ENCODE data around the gene NCOA7. TPM values are rescaled to one million over a fixed set of nuclear protein-coding genes. Genes with fewer than 3 reads are reported as not detected.

The NCOA7 gene
- total RNA-seq, 2 donors from 2014 or later, result 11.4 to 15.2 TPM

DNA sequence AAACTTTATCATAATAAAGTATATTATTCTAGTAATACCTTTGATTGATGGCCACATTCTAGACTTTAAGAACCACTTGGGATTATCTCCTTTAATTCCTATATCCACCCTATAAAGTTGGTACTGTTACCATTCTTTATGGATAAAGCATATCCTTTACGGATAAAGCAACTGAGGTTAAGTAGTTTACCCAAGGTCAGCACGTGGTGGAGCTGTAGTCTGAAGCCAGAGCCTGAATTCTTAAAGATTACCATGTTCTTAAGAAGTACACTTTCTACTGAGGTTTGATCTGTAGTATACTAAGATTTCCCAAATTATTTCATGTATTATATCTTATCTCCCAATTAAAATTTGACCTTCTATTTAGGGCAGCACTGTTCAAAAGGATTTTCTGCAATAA is 3.0 kb upstream of the NCOA7 start:
- H3K27ac ChIP-seq (ENCODE audit: low read depth, low read length), result no peak overlapping the region
- H3K4me3 ChIP-seq (ENCODE audit: low read length), result no peak overlapping the region
- H3K36me3 Mint-ChIP-seq (ENCODE audit: low read depth), result no peaks in the 10 kb centered on the region
- H3K9me3 ChIP-seq (ENCODE audit: control insufficient read depth, low read length), result no peaks in the 10 kb centered on the region
- peaks cover 7% of the 10 kb centered on the region for H3K4me1 ChIP-seq (ENCODE audit: control insufficient read depth, insufficient read depth, low read length)
- H3K27me3 Mint-ChIP-seq (ENCODE audit: insufficient read depth), result peaks cover 8% of the 10 kb centered on the region
- H3K4me3 Mint-ChIP-seq, result no peak overlapping the region
- H3K9ac ChIP-seq (ENCODE audit: extremely low read depth, low read length, poor library complexity, severe bottlenecking), result no peak overlapping the region
- 40 to 54% methylated on average over 1 to 2 of the region's 2 CpGs for WGBS, 2 experiments (ENCODE audit: insufficient coverage in 1 of 2, insufficient read length in 1 of 2)
- TF ChIP-seq CTCF (conservative IDR thresholded peaks at IDR 0.05), result peak; percentile 53
- no peak for DNase-seq
- H3K4me1 Mint-ChIP-seq, result peaks cover 11% of the 10 kb centered on the region
- no peaks in the 10 kb centered on the region for H3K9me3 Mint-ChIP-seq
- no peaks in the 10 kb centered on the region for H3K36me3 ChIP-seq (ENCODE audit: control insufficient read depth, insufficient read depth, low read length)
- H3K27ac Mint-ChIP-seq, result no peak overlapping the region
- H3K27me3 ChIP-seq (ENCODE audit: control insufficient read depth, insufficient read depth, low read length, poor library complexity, severe bottlenecking), result no peaks in the 10 kb centered on the region

DNA sequence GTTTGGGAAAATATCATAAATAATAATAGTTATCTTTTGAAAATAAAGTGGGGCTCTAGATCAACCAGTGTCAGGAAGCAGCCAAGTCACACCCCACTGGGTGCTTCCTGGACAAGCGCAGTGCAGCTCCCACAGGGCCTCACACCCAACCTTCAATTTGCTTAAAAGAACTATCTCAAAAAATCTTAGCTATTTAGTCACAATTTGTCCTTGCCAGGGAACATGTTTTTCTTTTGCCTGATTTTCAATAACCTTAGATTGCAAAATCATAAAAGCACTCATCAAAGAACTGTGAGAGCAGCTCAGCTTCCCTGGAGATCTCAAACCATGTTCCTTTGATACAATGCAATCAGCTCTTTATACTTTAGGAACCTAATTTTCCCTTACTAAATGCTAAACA is 1.6 kb upstream of the NCOA7 start:
- no peak overlapping the region for H3K27ac ChIP-seq (ENCODE audit: low read depth, low read length)
- no peak overlapping the region for H3K9ac ChIP-seq (ENCODE audit: extremely low read depth, low read length, poor library complexity, severe bottlenecking)
- Mint-ChIP-seq H3K9me3 (no peaks in the 10 kb centered on the region), H3K27me3 (ENCODE audit: insufficient read depth) (peaks cover 8% of the 10 kb centered on the region), H3K27ac (no peak overlapping the region), H3K4me3 (peak overlapping the region; percentile 70), H3K4me1 (peaks cover 13% of the 10 kb centered on the region), H3K36me3 (ENCODE audit: low read depth) (no peaks in the 10 kb centered on the region)
- WGBS, 2 experiments (ENCODE audit: insufficient coverage in 1 of 2, insufficient read length in 1 of 2), result 90% methylated on average over 1 of the region's 1 CpG; no CpG with 5 or more reads in 1 of the 2 experiments
- no peak for TF ChIP-seq CTCF (conservative IDR thresholded peaks at IDR 0.05)
- DNase-seq, result no peak
- no peaks in the 10 kb centered on the region for H3K36me3 ChIP-seq (ENCODE audit: control insufficient read depth, insufficient read depth, low read length)
- H3K9me3 ChIP-seq (ENCODE audit: control insufficient read depth, low read length), result no peaks in the 10 kb centered on the region
- no peaks in the 10 kb centered on the region for H3K27me3 ChIP-seq (ENCODE audit: control insufficient read depth, insufficient read depth, low read length, poor library complexity, severe bottlenecking)
- peak overlapping the region; percentile 90 for H3K4me3 ChIP-seq (ENCODE audit: low read length)
- H3K4me1 ChIP-seq (ENCODE audit: control insufficient read depth, insufficient read depth, low read length), result peaks cover 7% of the 10 kb centered on the region

DNA sequence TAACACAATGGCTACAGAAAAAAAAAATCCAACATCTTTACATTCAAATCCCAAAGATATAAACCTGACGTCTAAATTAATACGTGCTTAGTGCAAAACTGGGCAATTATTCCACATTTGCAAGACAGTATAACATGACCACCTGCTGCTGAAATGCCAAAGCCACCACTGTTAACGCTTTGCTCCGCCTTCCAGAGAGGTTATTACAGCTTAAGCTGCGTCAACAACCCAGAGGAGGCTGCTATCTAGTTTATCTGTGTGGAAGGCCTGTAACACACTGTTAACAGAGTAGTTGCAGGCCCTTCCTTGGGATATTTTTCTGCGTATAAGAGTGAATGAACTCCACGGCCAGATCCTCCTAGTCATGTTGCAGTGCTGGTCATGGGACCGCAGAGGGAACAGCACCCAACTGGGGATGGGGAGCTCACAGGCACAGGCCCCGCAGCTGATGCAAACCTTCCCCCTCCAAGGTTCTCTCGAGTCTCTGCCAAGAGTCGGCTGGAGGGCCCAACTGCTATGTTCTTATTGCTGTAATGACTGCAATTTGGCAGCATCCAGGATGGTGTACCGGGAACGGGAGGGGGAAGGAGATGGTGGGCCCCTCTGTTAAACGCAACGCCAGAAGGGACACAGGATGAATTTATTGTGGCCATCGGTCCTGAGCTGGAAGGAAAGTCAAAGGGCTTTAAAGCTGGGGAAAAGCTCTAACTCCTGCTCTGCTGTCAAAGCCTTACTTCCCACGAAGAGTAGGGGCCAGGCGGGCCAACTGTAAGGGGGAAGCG is 993 bp upstream of the NCOA7 start:
- peaks cover 13% of the 10 kb centered on the region for H3K4me1 Mint-ChIP-seq
- Histone ChIP-seq H3K4me1 (ENCODE audit: control insufficient read depth, insufficient read depth, low read length) (peaks cover 7% of the 10 kb centered on the region), H3K9ac (ENCODE audit: extremely low read depth, low read length, poor library complexity, severe bottlenecking) (peak overlapping the region; percentile 12), H3K36me3 (ENCODE audit: control insufficient read depth, insufficient read depth, low read length) (no peaks in the 10 kb centered on the region), H3K4me3 (ENCODE audit: low read length) (peak overlapping the region; percentile 90), H3K27me3 (ENCODE audit: control insufficient read depth, insufficient read depth, low read length, poor library complexity, severe bottlenecking) (no peaks in the 10 kb centered on the region), H3K9me3 (ENCODE audit: control insufficient read depth, low read length) (no peaks in the 10 kb centered on the region), H3K27ac (ENCODE audit: low read depth, low read length) (peak overlapping the region; percentile 50)
- peak overlapping the region; percentile 74 for H3K27ac Mint-ChIP-seq
- TF ChIP-seq CTCF (conservative IDR thresholded peaks at IDR 0.05), result no peak
- peaks cover 8% of the 10 kb centered on the region for H3K27me3 Mint-ChIP-seq (ENCODE audit: insufficient read depth)
- 21 to 22% methylated on average over 13 to 19 of the region's 19 CpGs for WGBS, 2 experiments (ENCODE audit: insufficient coverage in 1 of 2, insufficient read length in 1 of 2)
- peak; percentile 77 for DNase-seq
- no peaks in the 10 kb centered on the region for H3K9me3 Mint-ChIP-seq
- no peaks in the 10 kb centered on the region for H3K36me3 Mint-ChIP-seq (ENCODE audit: low read depth)
- peak overlapping the region; percentile 70 for H3K4me3 Mint-ChIP-seq
